Parathyroid adenoma (tissue), 2 donors: ENCODE results near the gene SHISA5.

Experiments
- H2AFZ ChIP-seq: fragments of 300-600 bp; sonication (generic); one replicate; pipeline ENCODE4 v1.7.0; 2017; ENCODE audit warnings: antibody characterized with exemption, mild to moderate bottlenecking
- H3K27ac ChIP-seq: fragments of 300-600 bp; sonication (generic); one replicate; pipeline ENCODE4 v1.7.0; 2017
- H3K27me3 ChIP-seq: fragments of 300-600 bp; sonication (generic); one replicate; pipeline ENCODE4 v1.7.0; 2017; ENCODE audit warnings: low read length; ENCODE audit not compliant: control insufficient read depth, insufficient read depth
- H3K36me3 ChIP-seq: fragments of 300-600 bp; sonication (generic); one replicate; pipeline ENCODE4 v1.7.0; 2017; ENCODE audit warnings: low read length; ENCODE audit not compliant: control insufficient read depth, insufficient read depth
- H3K4me1 ChIP-seq: fragments of 300-600 bp; sonication (generic); one replicate; pipeline ENCODE4 v1.7.0; 2017; ENCODE audit warnings: control low read depth
- H3K4me2 ChIP-seq: fragments of 300-600 bp; sonication (generic); one replicate; pipeline ENCODE4 v1.7.0; 2017; ENCODE audit warnings: low read length
- H3K4me3 ChIP-seq: fragments of 300-600 bp; sonication (generic); one replicate; pipeline ENCODE4 v1.7.0; 2017; ENCODE audit warnings: low read depth, low read length
- H3K79me2 ChIP-seq: fragments of 300-600 bp; sonication (generic); one replicate; pipeline ENCODE4 v1.7.0; 2017; ENCODE audit warnings: control low read depth
- H3K9ac ChIP-seq: fragments of 300-600 bp; sonication (generic); one replicate; pipeline ENCODE4 v1.7.0; 2017; ENCODE audit warnings: mild to moderate bottlenecking
- H3K9me3 ChIP-seq: fragments of 300-600 bp; sonication (generic); one replicate; pipeline ENCODE4 v1.7.0; 2017; ENCODE audit warnings: low read length; ENCODE audit not compliant: control insufficient read depth
- CTCF ChIP-seq: fragments of 300-600 bp; sonication (generic); IDR thresholded peaks from one replicate; pipeline ENCODE4 v1.7.0; 2017; ENCODE audit warnings: antibody characterized with exemption, mild to moderate bottlenecking
- donor health status: primary hyperparathyroidism.

SHISA5 gene

GRCh38 chr3:48505968-48506504, 2.1 kb upstream of the SHISA5 start:
- Histone ChIP-seq H3K4me1 (peaks cover 12% of the 10 kb centered on the region), H2AFZ (no peak overlapping the region), H3K36me3 (no peaks in the 10 kb centered on the region), H3K27me3 (no peaks in the 10 kb centered on the region), H3K79me2 (no peaks in the 10 kb centered on the region), H3K27ac (no peak overlapping the region), H3K4me3 (no peak overlapping the region), H3K9me3 (no peaks in the 10 kb centered on the region), H3K9ac (no peak overlapping the region), H3K4me2 (no peak overlapping the region)
- no peak for TF ChIP-seq CTCF

- Histone ChIP-seq H3K36me3 (no peaks in the 10 kb centered on the region), H3K27ac (peak overlapping the region; percentile 88), H3K79me2 (no peaks in the 10 kb centered on the region), H3K4me3 (no peak overlapping the region), H3K4me2 (no peak overlapping the region), H3K4me1 (peaks cover 12% of the 10 kb centered on the region), H2AFZ (no peak overlapping the region), H3K9ac (no peak overlapping the region), H3K9me3 (no peaks in the 10 kb centered on the region), H3K27me3 (no peaks in the 10 kb centered on the region)
- no peak for TF ChIP-seq CTCF
Observed at GRCh38 chr3:48505146-48505545, 1.2 kb upstream of the SHISA5 start.

GRCh38 chr3:48503401-48504050, 448 bp downstream of the SHISA5 start:
- no peak for TF ChIP-seq CTCF
- H3K4me2 ChIP-seq, result peak overlapping the region; percentile 98
- H3K27me3 ChIP-seq, result no peaks in the 10 kb centered on the region
- H3K36me3 ChIP-seq, result no peaks in the 10 kb centered on the region
- H3K4me1 ChIP-seq, result peaks cover 12% of the 10 kb centered on the region
- no peaks in the 10 kb centered on the region for H3K79me2 ChIP-seq
- H3K9me3 ChIP-seq, result no peaks in the 10 kb centered on the region
- peak overlapping the region; percentile 29 for H3K9ac ChIP-seq
- peak overlapping the region; percentile 88 for H3K27ac ChIP-seq
- H3K4me3 ChIP-seq, result peak overlapping the region; percentile 72
- peak overlapping the region; percentile 93 for H2AFZ ChIP-seq

- no peak overlapping the region for H3K4me2 ChIP-seq
- no peaks in the 10 kb centered on the region for H3K79me2 ChIP-seq
- peaks cover 10% of the 10 kb centered on the region for H3K4me1 ChIP-seq
- no peak for TF ChIP-seq CTCF
- no peaks in the 10 kb centered on the region for H3K36me3 ChIP-seq
- no peaks in the 10 kb centered on the region for H3K27me3 ChIP-seq
- no peaks in the 10 kb centered on the region for H3K9me3 ChIP-seq
- no peak overlapping the region for H3K9ac ChIP-seq
- H3K4me3 ChIP-seq, result no peak overlapping the region
- H3K27ac ChIP-seq, result peak overlapping the region; percentile 88
- H2AFZ ChIP-seq, result peak overlapping the region; percentile 93
Observed at GRCh38 chr3:48502728-48503168, 1.2 kb downstream of the SHISA5 start.

GRCh38 chr3:48502121-48502520, 1.9 kb downstream of the SHISA5 start:
- H3K79me2 ChIP-seq, result no peaks in the 10 kb centered on the region
- H3K27me3 ChIP-seq, result no peaks in the 10 kb centered on the region
- no peak overlapping the region for H3K4me3 ChIP-seq
- no peak overlapping the region for H2AFZ ChIP-seq
- H3K4me1 ChIP-seq, result peaks cover 9% of the 10 kb centered on the region
- no peak for TF ChIP-seq CTCF
- H3K36me3 ChIP-seq, result no peaks in the 10 kb centered on the region
- no peaks in the 10 kb centered on the region for H3K9me3 ChIP-seq
- H3K27ac ChIP-seq, result no peak overlapping the region
- H3K4me2 ChIP-seq, result no peak overlapping the region
- H3K9ac ChIP-seq, result no peak overlapping the region
